SK-N-MC (cell line): ENCODE measurements around the gene SPN.

ENCODE experiments used
- EZH2 ChIP-seq: fragments of 200-600 bp; sonication (generic); IDR thresholded peaks from one replicate; pipeline ENCODE4 v1.6.1; 2017; ENCODE audit warnings: antibody characterized with exemption
- POLR2AphosphoS5 ChIP-seq: IDR thresholded peaks from 2 replicates; pipeline ENCODE4 v1.6.1; 2012; ENCODE audit warnings: mild to moderate bottlenecking, low read depth, low read length, borderline replicate concordance

GRCh38 chr16:29663807-29664090, 702 bp downstream of the SPN start:
- TF ChIP-seq POLR2AphosphoS5 (no peak), EZH2 (no peak)
